Naive thymus-derived CD4-positive, alpha-beta T cell (primary cell): Measurements from ENCODE around the gene NTNG1. TPM values are rescaled to one million over a fixed set of nuclear protein-coding genes. Genes with fewer than 3 reads are reported as not detected.

Experiments used
- ATAC-seq: fragments of 150-1000 bp; cut with Tn5 transposase; 2 replicates; pipeline ENCODE4 v1.10.0; 2021; ENCODE audit warnings: mild to moderate bottlenecking, moderate library complexity
- CTCF ChIA-PET: fragments of 350-600 bp; sonication (Branson Sonifier 250); formaldehyde crosslinking; loops from one replicate; lab custom pipeline; 2021; ENCODE audit warnings: antibody characterized with exemption; lab: Charles Lee
- POLR2A ChIA-PET: fragments of 350-600 bp; sonication (Branson Sonifier 250); formaldehyde crosslinking; loops from one replicate; lab custom pipeline; 2021; ENCODE audit warnings: antibody characterized with exemption, inconsistent platforms; lab: Charles Lee
- DNase-seq, 9 donors: peaks; one replicate each; pipeline versions ENCODE4 v3.0.0 to v3.0.0-alpha.2; 2020 to 2022; ENCODE audit warnings: mixed read lengths in 1 of 9
- H3K27ac ChIP-seq: one replicate; pipeline ENCODE4 v1.7.0; 2013; ENCODE audit warnings: mild to moderate bottlenecking, low read depth, low read length, moderate library complexity
- H3K27me3 ChIP-seq, 2 donors: one replicate each; pipeline ENCODE4 v1.7.0; 2013; ENCODE audit warnings: low read length in 2 of 2, mild to moderate bottlenecking in 2 of 2, moderate library complexity in 2 of 2; ENCODE audit not compliant: control insufficient read depth in 2 of 2, insufficient read depth in 2 of 2
- H3K36me3 ChIP-seq, 3 experiments: 1 replicate in 2 of 3; 2 replicates in 1 of 3; pipeline ENCODE4 v1.7.0; 2013; ENCODE audit warnings: low read length in 3 of 3, mild to moderate bottlenecking in 3 of 3, moderate library complexity in 1 of 3; ENCODE audit not compliant: insufficient read depth in 3 of 3, control insufficient read depth in 2 of 3
- H3K4me1 ChIP-seq, 2 donors: one replicate each; pipeline ENCODE4 v1.7.0; 2013; ENCODE audit warnings: low read length in 2 of 2, mild to moderate bottlenecking in 2 of 2, moderate library complexity in 1 of 2; ENCODE audit not compliant: control insufficient read depth in 2 of 2, insufficient read depth in 2 of 2
- H3K4me3 ChIP-seq: 2 replicates; pipeline ENCODE4 v1.7.0; 2013; ENCODE audit warnings: mild to moderate bottlenecking, low read length
- H3K9me3 ChIP-seq, 3 experiments: 1 replicate in 2 of 3; 2 replicates in 1 of 3; pipeline ENCODE4 v1.7.0; 2013; ENCODE audit warnings: low read length in 3 of 3; ENCODE audit not compliant: control insufficient read depth in 2 of 3
- H3K27ac Mint-ChIP-seq, 9 donors: one replicate each; pipeline ENCODE4 v1.8.0; 2020 to 2022; ENCODE audit warnings: mixed read lengths in 9 of 9, mild to moderate bottlenecking in 8 of 9, moderate library complexity in 5 of 9, inconsistent platforms in 2 of 9
- H3K27me3 Mint-ChIP-seq, 5 donors: one replicate each; pipeline ENCODE4 v1.8.0; 2021 to 2022; ENCODE audit warnings: mixed read lengths in 5 of 5, mild to moderate bottlenecking in 1 of 5
- H3K36me3 Mint-ChIP-seq, 5 donors: one replicate each; pipeline ENCODE4 v1.8.0; 2020 to 2022; ENCODE audit warnings: mixed read lengths in 5 of 5, mild to moderate bottlenecking in 3 of 5, inconsistent platforms in 1 of 5
- H3K4me1 Mint-ChIP-seq, 7 donors: one replicate each; pipeline ENCODE4 v1.8.0; 2020 to 2022; ENCODE audit warnings: mixed read lengths in 7 of 7, mild to moderate bottlenecking in 3 of 7, inconsistent platforms in 1 of 7
- H3K4me3 Mint-ChIP-seq, 10 donors: one replicate each; pipeline ENCODE4 v1.8.0; 2020 to 2022; ENCODE audit warnings: mild to moderate bottlenecking in 10 of 10, mixed read lengths in 10 of 10, moderate library complexity in 6 of 10, inconsistent platforms in 2 of 10
- H3K9me3 Mint-ChIP-seq, 11 donors: one replicate each; pipeline ENCODE4 v1.8.0; 2020 to 2022; ENCODE audit warnings: mixed read lengths in 11 of 11, mild to moderate bottlenecking in 4 of 11, inconsistent platforms in 1 of 11, moderate library complexity in 1 of 11
- intact Hi-C, 2 donors: fragments of 100-400 bp; cut with micrococcal nuclease; formaldehyde crosslinking; loops; one replicate each; pipeline ENCODE4 v1.15.1; 2023
- polyA plus RNA-seq, 2 donors: library from polyadenylated mRNA; unstranded; fragments of 300-500 nt; fragmentation: Illumina TruSeq; gene quantifications; one replicate each; pipeline ENCODE4 v1.2.3, GENCODE V29; 2021
- total RNA-seq, 6 experiments: library from RNA in 5 of 6; stranded (reverse) in 5 of 6; gene quantifications; 1 replicate in 5 of 6; 2 replicates in 1 of 6; pipeline ENCODE4 v1.2.3 and lab custom pipeline; 2021 to 2026

Gene NTNG1
- total and polyA plus RNA-seq, 7 experiments from 2014 or later = not detected

- no peak overlapping the region for H3K27ac Mint-ChIP-seq
- intact Hi-C loops = no loop called here
- H3K9me3 Mint-ChIP-seq = peaks cover 0 to 4% (median 0%) of the 10 kb centered on the region in 11 donors
- Histone ChIP-seq H3K4me1 (no peaks in the 10 kb centered on the region), H3K4me3 (no peak overlapping the region), H3K27me3 (no peaks in the 10 kb centered on the region), H3K9me3 (no peaks in the 10 kb centered on the region), H3K36me3 (no peaks in the 10 kb centered on the region), H3K27ac (no peak overlapping the region)
- no peak overlapping the region for H3K4me3 Mint-ChIP-seq
- ATAC-seq (no peak), DNase-seq (no peak)
- POLR2A ChIA-PET = no interaction called here
- peaks cover 0 to 4% (median 0%) of the 10 kb centered on the region in 7 donors for H3K4me1 Mint-ChIP-seq
- H3K27me3 Mint-ChIP-seq = peaks cover 13 to 31% (median 21%) of the 10 kb centered on the region in 5 donors
- CTCF ChIA-PET = no interaction called here
- H3K36me3 Mint-ChIP-seq = no peaks in the 10 kb centered on the region
Measured at GRCh38 chr1:107474877-107475612, 334.2 kb downstream of the NTNG1 start.

GRCh38 chr1:107477233-107477632 lies 336.4 kb downstream of the NTNG1 start:
- H3K4me3 ChIP-seq = no peak overlapping the region
- Mint-ChIP-seq H3K4me3 (no peak overlapping the region), H3K27me3 (peaks cover 27 to 41% (median 36%) of the 10 kb centered on the region in 5 donors), H3K27ac (no peak overlapping the region), H3K36me3 (no peaks in the 10 kb centered on the region), H3K9me3 (peaks cover 0 to 4% (median 0%) of the 10 kb centered on the region in 11 donors), H3K4me1 (peaks cover 0 to 7% (median 0%) of the 10 kb centered on the region in 7 donors)
- no peaks in the 10 kb centered on the region for H3K4me1 ChIP-seq
- intact Hi-C loops = no loop called here
- no peaks in the 10 kb centered on the region for H3K9me3 ChIP-seq
- ChIA-PET CTCF (no interaction called here), POLR2A (no interaction called here)
- no peaks in the 10 kb centered on the region for H3K36me3 ChIP-seq
- no peak for ATAC-seq
- no peak overlapping the region for H3K27ac ChIP-seq
- no peaks in the 10 kb centered on the region for H3K27me3 ChIP-seq
- DNase-seq = no peak

GRCh38 chr1:107479865-107480350 lies 339.1 kb downstream of the NTNG1 start:
- H3K27ac ChIP-seq = no peak overlapping the region
- H3K4me1 ChIP-seq = no peaks in the 10 kb centered on the region
- H3K27ac Mint-ChIP-seq = no peak overlapping the region
- ChIA-PET POLR2A (no interaction called here), CTCF (no interaction called here)
- no peak overlapping the region for H3K4me3 Mint-ChIP-seq
- H3K27me3 Mint-ChIP-seq = peaks cover 27 to 51% (median 31%) of the 10 kb centered on the region in 5 donors
- no peaks in the 10 kb centered on the region for H3K27me3 ChIP-seq
- H3K9me3 ChIP-seq = no peaks in the 10 kb centered on the region
- DNase-seq (no peak), ATAC-seq (no peak)
- H3K36me3 Mint-ChIP-seq = no peaks in the 10 kb centered on the region
- peaks cover 0 to 7% (median 0%) of the 10 kb centered on the region in 7 donors for H3K4me1 Mint-ChIP-seq
- intact Hi-C loops = no loop called here
- peaks cover 0 to 4% (median 0%) of the 10 kb centered on the region in 11 donors for H3K9me3 Mint-ChIP-seq
- H3K4me3 ChIP-seq = no peak overlapping the region
- no peaks in the 10 kb centered on the region for H3K36me3 ChIP-seq

- Mint-ChIP-seq H3K27me3 (peaks cover 27 to 51% (median 31%) of the 10 kb centered on the region in 5 donors), H3K36me3 (no peaks in the 10 kb centered on the region), H3K4me3 (no peak overlapping the region), H3K4me1 (peaks cover 0 to 7% (median 0%) of the 10 kb centered on the region in 7 donors), H3K9me3 (peaks cover 0 to 4% (median 0%) of the 10 kb centered on the region in 11 donors), H3K27ac (no peak overlapping the region)
- CTCF ChIA-PET = no interaction called here
- H3K9me3 ChIP-seq = no peaks in the 10 kb centered on the region
- intact Hi-C loops = no loop called here
- no peaks in the 10 kb centered on the region for H3K4me1 ChIP-seq
- no peaks in the 10 kb centered on the region for H3K27me3 ChIP-seq
- ATAC-seq (no peak), DNase-seq (no peak)
- H3K4me3 ChIP-seq = no peak overlapping the region
- no peak overlapping the region for H3K27ac ChIP-seq
- no peaks in the 10 kb centered on the region for H3K36me3 ChIP-seq
- POLR2A ChIA-PET = no interaction called here
Measured at GRCh38 chr1:107480548-107481415, 339.9 kb downstream of the NTNG1 start.

GRCh38 chr1:107481756-107482384 lies 341.0 kb downstream of the NTNG1 start:
- POLR2A ChIA-PET = no interaction called here
- H3K27ac ChIP-seq = no peak overlapping the region
- peaks cover 27 to 45% (median 31%) of the 10 kb centered on the region in 5 donors for H3K27me3 Mint-ChIP-seq

GRCh38 chr1:107483949-107484348 lies 343.1 kb downstream of the NTNG1 start:
- intact Hi-C loops = no loop called here
- ChIA-PET POLR2A (no interaction called here), CTCF (no interaction called here)
- H3K4me1 ChIP-seq = no peaks in the 10 kb centered on the region
- Mint-ChIP-seq H3K9me3 (no peaks in the 10 kb centered on the region), H3K4me1 (peaks cover 0 to 7% (median 0%) of the 10 kb centered on the region in 7 donors), H3K27me3 (peaks cover 28 to 39% (median 31%) of the 10 kb centered on the region in 5 donors), H3K4me3 (no peak overlapping the region), H3K27ac (no peak overlapping the region), H3K36me3 (no peaks in the 10 kb centered on the region)
- no peak overlapping the region for H3K4me3 ChIP-seq
- DNase-seq (no peak), ATAC-seq (no peak)
- no peaks in the 10 kb centered on the region for H3K27me3 ChIP-seq
- H3K27ac ChIP-seq = no peak overlapping the region
- H3K9me3 ChIP-seq = no peaks in the 10 kb centered on the region
- H3K36me3 ChIP-seq = no peaks in the 10 kb centered on the region

More at GRCh38 chr1:107481756-107482384, 341.0 kb downstream of the NTNG1 start:
- no peaks in the 10 kb centered on the region for H3K36me3 Mint-ChIP-seq
- no peaks in the 10 kb centered on the region for H3K4me1 ChIP-seq
- intact Hi-C loops = no loop called here
- ATAC-seq (no peak), DNase-seq (no peak)
- CTCF ChIA-PET = no interaction called here
- no peak overlapping the region for H3K4me3 Mint-ChIP-seq
- H3K4me3 ChIP-seq = no peak overlapping the region
- no peaks in the 10 kb centered on the region for H3K27me3 ChIP-seq
- no peaks in the 10 kb centered on the region for H3K36me3 ChIP-seq
- no peaks in the 10 kb centered on the region for H3K9me3 Mint-ChIP-seq
- H3K4me1 Mint-ChIP-seq = peaks cover 0 to 7% (median 0%) of the 10 kb centered on the region in 7 donors
- H3K27ac Mint-ChIP-seq = no peak overlapping the region
- no peaks in the 10 kb centered on the region for H3K9me3 ChIP-seq
